NB4 (cell line): Measurements from ENCODE around the gene CCDC68.

ENCODE experiments used
- CTCF ChIP-seq: IDR thresholded peaks from one replicate; pipeline ENCODE4 v1.5.1; 2012; ENCODE audit warnings: low read depth, low read length
- MAX ChIP-seq: IDR thresholded peaks from 2 replicates; pipeline ENCODE4 v1.6.1; 2011; ENCODE audit warnings: low read depth, low read length
- MYC ChIP-seq: IDR thresholded peaks from 2 replicates; pipeline ENCODE4 v1.6.1; 2011; ENCODE audit warnings: low read depth, low read length
- POLR2A ChIP-seq: IDR thresholded peaks from 2 replicates; pipeline ENCODE4 v1.6.1; 2011; ENCODE audit warnings: mild to moderate bottlenecking; ENCODE audit not compliant: insufficient read length; ENCODE audit errors: extremely low read depth

GRCh38 chr18:54942569-54942968, 16.7 kb downstream of the CCDC68 start:
- TF ChIP-seq CTCF (no peak), POLR2A (no peak), MYC (no peak), MAX (no peak)
